GM21723 (cell line): ENCODE measurements around the gene HS6ST1.
"Not testable (repeated sequence)": the region's sequence is repeated elsewhere in the genome, so short reads cannot be mapped to it uniquely, and the experiment has no call there.

Experiments used
- ATAC-seq: cut with Tn5 transposase; IDR thresholded peaks from one replicate; pipeline ENCODE4 v1.9.1; 2021; ENCODE audit warnings: mild to moderate bottlenecking, moderate library complexity; ENCODE audit not compliant: unreplicated experiment

The HS6ST1 gene

DNA sequence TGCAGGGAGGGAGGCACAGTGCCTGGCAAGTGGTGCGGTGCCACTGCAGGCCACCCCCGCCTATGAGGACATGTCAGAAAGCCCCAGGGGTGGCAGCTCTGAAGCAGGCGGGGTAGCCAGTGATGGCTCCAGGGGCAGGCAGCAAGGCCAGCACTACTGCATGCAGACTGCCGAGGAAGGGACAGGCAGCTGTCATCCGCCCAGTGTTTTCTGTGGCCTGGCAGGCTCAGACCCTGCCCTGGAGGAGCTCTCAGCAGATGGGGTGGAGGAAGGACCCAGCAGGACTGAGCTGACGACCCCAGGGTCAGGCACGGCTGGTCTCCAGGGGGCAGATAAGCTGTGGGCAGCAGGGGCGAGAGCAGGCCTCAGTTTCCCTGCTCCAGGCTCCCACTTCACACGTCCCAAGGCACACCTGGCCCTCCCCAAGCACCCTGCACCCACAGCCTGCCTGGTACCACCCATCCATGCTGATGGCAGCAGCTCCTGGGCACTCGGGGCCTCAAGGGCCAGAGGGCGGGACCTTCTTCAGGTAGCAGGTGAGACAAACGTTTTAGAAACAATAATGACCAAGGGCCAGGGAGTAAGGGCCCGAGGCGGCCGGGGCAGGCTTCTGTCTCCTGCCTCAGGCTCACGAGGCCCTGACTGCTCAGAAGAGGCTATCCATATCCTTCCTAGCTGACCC lies 48.5 kb downstream of the HS6ST1 start:
- ATAC-seq, result no peak

DNA sequence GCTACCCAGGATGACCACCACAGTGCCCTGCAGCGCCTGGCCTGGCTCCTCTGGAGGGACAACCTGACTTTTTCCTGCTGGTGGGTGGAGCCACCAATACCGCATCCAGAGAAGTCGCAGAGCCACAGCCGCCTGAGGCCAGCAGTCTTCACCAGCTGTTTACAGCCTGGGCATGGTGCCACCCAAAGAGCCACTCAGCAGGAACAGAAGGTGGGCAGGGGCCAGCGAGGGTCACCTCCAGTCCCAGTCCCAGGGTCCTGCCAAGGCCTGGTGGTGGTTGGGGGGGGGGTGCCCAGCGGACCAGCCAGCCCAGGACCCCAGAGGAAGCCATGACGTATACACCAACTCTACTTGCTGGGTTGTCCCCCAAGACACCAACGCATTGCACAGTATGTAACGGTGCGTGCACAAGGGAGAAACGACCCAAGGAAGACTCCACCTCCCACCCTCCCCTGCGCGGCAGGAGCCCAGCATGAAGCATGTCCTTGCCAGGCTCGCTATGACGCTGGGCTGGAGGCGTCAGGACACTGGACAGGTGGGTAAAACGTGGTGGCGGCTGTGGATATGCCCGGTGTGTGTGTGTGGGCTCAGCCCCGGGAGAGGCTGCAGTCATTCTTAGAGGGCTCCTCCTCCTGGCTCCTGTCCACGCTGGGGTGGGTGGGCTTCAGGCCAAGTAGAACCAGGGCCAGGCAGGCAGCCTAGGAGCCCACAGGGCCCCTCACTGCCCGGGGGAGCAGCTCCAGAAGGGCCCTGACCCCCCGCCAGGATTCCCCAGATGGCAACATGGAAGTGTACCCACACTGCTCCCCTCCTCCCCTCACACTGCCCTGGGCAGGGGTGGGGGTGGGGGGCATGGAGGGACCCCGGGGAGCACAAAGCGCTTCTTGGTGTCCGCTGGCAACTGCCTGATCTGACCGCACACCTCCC lies 49.3 kb downstream of the HS6ST1 start:
- no peak for ATAC-seq

- not testable (repeated sequence) for ATAC-seq
Measured at GRCh38 chr2:128268611-128269010, 50.1 kb downstream of the HS6ST1 start.

DNA sequence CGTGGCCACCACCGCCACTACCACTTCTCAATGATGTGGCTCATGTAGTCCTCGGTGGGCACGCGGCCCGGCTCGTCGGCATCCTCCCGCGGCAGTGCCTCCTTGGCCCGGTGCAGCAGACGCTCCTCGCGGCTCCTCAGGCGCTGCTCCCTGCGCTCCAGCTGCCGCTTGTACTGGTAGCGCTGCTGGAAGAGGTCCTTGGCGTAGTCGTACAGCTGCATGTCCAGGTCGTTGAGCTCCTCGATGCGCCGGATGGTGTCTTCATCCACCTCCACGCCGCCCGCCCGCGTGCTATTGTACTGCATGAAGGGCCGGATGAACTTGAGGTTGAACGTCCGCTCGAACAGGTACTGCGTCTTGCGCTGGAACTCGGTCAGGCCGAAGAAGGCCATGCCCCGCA lies 50.5 kb downstream of the HS6ST1 start:
- ATAC-seq, result not testable (repeated sequence)

DNA sequence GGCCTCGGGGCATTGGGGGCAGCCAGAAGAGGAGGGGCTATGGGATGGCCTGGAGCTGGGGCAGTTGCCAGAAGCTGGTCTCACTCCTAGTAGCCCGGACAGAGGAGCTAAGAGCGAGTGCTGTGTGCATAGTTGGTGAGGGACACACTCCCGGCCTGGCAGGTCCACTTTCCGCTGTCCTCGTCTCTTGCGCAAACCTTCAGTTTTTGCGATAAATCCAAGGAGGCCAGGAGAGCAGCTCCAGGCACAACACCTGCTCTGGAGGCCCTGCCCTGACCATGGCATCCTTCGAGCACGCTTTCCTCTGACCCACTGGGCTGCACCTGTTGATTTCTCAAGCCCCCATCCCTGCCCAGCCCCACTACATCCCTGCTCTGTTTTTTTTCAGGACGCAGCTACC lies 51.0 kb downstream of the HS6ST1 start:
- not testable (repeated sequence) for ATAC-seq

GRCh38 chr2:128267197-128267596 lies 51.5 kb downstream of the HS6ST1 start:
- ATAC-seq, result not testable (repeated sequence)

- ATAC-seq, result not testable (repeated sequence)
Measured at GRCh38 chr2:128266463-128266862, 52.2 kb downstream of the HS6ST1 start.

DNA sequence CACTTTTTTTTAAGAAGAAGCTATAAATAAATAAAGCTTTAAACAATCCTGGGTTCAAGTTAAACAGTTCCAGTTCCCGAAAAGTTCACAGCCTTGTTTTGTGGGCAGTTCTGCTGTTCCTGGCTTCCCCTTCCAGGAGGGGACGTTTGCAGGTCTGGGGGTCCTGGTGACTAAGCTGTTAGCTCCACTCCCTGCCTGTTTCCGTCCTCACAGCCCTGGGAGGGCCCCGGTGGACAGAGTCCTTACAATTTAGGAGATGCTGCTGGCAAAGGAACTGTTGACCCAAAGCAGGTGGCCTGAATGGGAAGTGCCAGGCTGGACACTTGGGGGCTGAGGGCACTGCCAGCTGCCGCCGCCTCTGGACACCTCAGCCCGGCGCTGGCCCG lies 53.1 kb downstream of the HS6ST1 start:
- not testable (repeated sequence) for ATAC-seq

DNA sequence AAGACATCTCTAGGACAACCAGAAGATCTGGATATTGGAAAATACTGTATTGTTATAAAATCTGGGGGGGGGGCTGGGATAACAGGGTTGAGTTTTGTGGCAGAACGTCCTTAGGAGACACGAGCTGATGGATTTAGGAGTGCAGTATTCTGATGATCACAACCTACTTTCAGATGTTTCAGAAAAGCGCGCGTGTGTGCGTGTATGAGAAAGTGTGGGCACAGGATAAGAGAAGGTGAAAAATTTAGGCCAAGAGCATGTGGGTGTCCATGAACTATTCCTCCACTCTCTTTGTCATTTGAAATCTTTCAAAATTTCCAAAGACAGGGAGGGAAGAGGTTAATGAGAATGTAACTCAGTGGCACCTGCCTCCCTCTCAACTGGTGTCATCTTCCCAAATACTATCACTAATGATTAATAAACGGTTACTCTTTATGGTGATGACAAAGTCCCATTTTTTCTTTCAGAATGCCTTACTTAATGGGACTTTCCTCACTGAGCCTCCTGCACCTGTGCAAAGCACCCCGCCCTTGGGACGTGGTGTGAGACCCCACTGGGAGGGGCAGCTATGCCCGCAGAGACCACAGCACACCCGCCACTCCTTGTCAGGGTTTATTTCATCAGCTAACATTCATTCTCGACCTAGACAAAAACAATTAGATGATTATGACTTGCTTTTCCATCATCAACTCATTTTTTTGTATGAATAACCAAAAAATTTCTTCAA lies 53.6 kb downstream of the HS6ST1 start:
- no peak for ATAC-seq

DNA sequence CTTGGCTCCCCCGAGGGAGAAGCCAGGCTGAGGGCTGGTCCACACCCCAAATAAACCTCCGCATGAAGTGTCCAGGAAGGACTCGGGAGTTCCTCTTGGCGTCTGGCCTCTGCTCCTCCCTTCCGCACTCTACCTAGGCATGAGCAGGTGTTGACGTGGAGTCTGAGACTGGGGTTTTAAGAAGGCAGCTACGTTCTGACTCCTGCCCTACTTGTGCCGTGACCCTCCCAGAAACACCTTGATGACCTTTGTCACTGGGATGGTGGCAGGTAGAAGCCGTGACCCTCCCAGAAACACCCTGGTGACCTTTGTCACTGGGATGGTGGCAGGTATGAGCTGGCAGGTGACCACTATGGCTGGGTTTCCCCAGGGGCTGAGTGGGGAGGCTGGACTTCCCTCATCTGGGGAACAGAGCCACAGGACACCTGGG lies 54.8 kb downstream of the HS6ST1 start:
- ATAC-seq, result no peak

GRCh38 chr2:128262315-128263253 lies 56.1 kb downstream of the HS6ST1 start:
- ATAC-seq, result no peak

GRCh38 chr2:128261245-128262128 lies 57.2 kb downstream of the HS6ST1 start:
- ATAC-seq, result no peak

DNA sequence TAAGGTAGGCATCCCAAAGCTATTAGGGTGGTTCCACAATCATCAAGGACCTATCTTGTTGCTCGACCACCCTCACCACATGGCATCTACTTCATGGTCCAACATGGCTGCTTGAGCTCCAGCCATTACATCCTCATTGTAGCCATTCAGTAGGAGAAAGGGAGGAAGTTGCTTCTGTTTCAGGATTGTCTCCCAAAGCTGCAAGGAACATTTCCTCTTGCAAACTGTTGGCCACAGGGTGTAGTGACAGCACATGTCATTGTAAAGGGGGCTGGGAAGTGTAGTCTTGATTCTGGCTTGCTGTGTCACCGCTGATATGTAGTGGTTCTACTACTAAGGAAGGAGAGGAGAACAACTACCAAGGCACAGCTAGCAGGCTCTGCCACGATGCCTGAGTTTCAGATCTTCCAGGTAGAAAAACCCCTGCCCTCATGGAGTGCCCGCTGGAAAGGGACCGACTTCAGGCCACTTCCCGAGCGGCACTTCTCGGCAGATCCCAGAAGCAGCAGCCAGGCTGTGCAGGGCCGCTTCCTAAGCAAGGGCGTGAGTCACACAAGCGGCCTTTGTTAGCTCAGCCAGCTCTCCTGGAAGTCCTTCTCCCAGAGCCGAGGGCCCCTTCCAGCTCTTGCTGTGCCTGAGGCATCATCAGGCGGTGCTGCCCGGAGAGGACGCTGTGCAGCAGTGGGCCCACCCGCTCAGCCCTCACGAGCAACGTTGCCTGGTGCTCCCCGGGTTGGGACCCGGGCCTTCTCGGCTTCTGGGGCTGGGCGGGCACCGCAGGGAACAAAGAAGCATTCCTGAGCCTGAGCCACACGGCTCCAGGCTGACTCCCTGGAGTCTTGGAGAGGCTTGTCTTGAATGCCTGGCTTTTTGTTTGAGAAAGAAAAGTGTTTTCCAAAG lies 58.2 kb downstream of the HS6ST1 start:
- ATAC-seq, result no peak

GRCh38 chr2:128259585-128259984 lies 59.1 kb downstream of the HS6ST1 start:
- no peak for ATAC-seq

GRCh38 chr2:128258218-128258617 lies 60.5 kb downstream of the HS6ST1 start:
- no peak for ATAC-seq

DNA sequence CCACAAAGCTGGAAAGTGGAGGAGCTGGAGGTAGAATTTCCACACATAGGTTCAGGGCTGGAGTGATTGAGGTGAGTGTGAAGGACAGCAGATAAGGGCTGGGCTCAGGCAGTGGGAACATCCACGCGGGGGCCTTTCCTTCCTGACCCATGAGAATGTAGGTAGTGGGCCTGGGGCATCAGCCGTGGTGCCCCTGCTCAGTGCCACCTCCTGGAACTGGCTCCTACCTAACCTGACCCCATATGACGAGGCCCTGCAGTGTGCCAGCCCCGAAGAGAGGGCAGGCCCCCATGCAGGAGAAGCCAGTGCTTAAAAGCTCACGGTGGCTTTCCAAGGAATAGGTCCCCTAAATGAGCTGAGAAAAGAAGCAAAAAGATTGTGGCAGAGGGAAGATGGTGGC lies 66.2 kb downstream of the HS6ST1 start:
- no peak for ATAC-seq

- not testable (repeated sequence) for ATAC-seq
Measured at GRCh38 chr2:128252086-128252485, 66.6 kb downstream of the HS6ST1 start.
